Measurements from ENCODE around the gene CYFIP1. TPM values are rescaled to one million over a fixed set of nuclear protein-coding genes. Genes with fewer than 3 reads are reported as not detected.

Gene CYFIP1
- total and polyA plus RNA-seq, 9 of the 15 experiments (the other 6 are each of a cell fraction or from before 2014, with no cell fraction given): 3.8 to 59.8 (median 28.3) TPM

DNA sequence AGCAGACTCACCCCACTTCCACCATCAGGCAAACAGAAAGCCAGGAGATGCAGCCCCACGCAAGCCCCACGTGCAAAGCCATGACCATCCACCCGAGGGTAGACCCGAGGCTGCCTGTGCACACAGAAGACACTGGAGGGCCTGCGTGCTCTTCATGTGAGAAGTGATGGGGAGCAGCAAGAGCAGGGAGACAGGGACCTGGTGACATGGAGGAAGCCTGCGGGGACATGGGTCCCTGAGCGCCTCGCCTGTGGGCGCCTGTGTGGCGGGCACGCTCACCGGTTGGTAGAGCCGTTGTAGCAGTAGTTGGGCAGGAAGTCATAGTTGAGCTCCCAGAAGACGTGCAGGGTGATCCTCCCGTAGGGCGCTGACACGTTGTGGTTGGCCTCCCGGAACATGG, 76.7 kb downstream of the CYFIP1 start (continued):
- TF ChIP-seq, protein P1, sequence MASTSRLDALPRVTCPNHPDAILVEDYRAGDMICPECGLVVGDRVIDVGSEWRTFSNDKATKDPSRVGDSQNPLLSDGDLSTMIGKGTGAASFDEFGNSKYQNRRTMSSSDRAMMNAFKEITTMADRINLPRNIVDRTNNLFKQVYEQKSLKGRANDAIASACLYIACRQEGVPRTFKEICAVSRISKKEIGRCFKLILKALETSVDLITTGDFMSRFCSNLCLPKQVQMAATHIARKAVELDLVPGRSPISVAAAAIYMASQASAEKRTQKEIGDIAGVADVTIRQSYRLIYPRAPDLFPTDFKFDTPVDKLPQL (IDR thresholded peaks at IDR 0.05; ENCODE audit: extremely low read depth, insufficient read length): no peak

DNA sequence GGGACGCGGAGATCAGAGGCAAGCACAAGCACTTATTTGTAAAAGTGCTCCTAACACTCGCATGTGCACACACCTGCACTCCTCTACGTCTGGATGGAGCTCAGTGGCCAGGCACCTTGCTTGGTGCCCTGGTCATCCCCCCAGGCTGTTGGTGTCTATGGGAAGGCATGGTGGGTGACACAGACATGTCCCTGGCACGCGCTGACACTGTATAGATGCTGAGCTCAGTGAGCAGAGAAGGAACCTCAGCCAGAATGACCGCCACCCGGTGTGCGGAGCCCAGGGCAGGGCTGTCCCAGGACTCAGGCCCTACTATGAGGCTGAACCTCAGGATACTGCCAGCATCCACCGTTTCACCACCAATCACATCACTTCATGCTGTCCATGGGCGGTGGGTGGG, 77.2 kb downstream of the CYFIP1 start:
- CTCF ChIA-PET (ENCODE audit: low intra/inter-chr PET ratio): no interaction called here
- Histone ChIP-seq H4K20me1 (replicated peaks; ENCODE audit: control insufficient read depth, insufficient read depth, low read length) (no peaks in the 10 kb centered on the region), H3K36me3 (ENCODE audit: control insufficient read depth, insufficient read depth, low read length) (peaks cover 32% of the 10 kb centered on the region; the same call in 1 of the 3 replicates), H3K9me1 (ENCODE audit: control insufficient read depth, insufficient read depth, low read length) (no peaks in the 10 kb centered on the region), H3K4me3 (no peak overlapping the region), H3K27ac (ENCODE audit: extremely low read depth, low read depth, low read length) (no peak overlapping the region), H3K4me2 (ENCODE audit: insufficient read depth, low read length) (no peak overlapping the region), H3K4me1 (replicated peaks in 1 of 2; ENCODE audit: control insufficient read depth in 2 of 2, insufficient read depth in 2 of 2, low read length in 2 of 2) (peaks cover 0 to 3% of the 10 kb centered on the region in 2 experiments; a peak in 1 of 5 replicates), H3K9me3 (replicated peaks; ENCODE audit: control insufficient read depth, insufficient read depth, low read depth, low read length) (no peaks in the 10 kb centered on the region), H2AFZ (ENCODE audit: low read depth, low read length) (no peak overlapping the region), H3K79me2 (ENCODE audit: control insufficient read depth, insufficient read depth, low read length) (no peaks in the 10 kb centered on the region), H3K27me3 (ENCODE audit: control insufficient read depth in 2 of 2, insufficient read depth in 2 of 2, low read length in 2 of 2) (no peaks in the 10 kb centered on the region), H3K9ac (ENCODE audit: insufficient read depth in 1 of 2, low read depth in 2 of 2, low read length in 2 of 2) (no peak overlapping the region)
- in situ Hi-C loops (cut with MboI): no loop called here
- POLR2A ChIA-PET: interaction anchor here (0.6 to 1.2 kb wide), 2 partner anchors 10 to 15 kb away, joined by 3 read pairs; no protein-coding TSS in a partner anchor
- FAIRE-seq (no peak), ATAC-seq (no peak), DNase-seq (ENCODE audit: extremely low read depth in 1 of 4, low spot score in 3 of 4) (no peak)
- 77% methylated on average over 11 of the region's 11 CpGs for WGBS (ENCODE audit: insufficient coverage, low coverage, missing lambda C conversion rate)
- intact Hi-C loops (cut with micrococcal nuclease): no loop called here
- BruUV-seq (replicated peaks): no TSS peak
- TF ChIP-seq SIN3B (IDR thresholded peaks at IDR 0.05; ENCODE audit: low read depth) (no peak), PYGO2 (tag; IDR thresholded peaks at IDR 0.05) (no peak), POLR2G (IDR thresholded peaks at IDR 0.05; ENCODE audit: low read depth, low read length) (no peak), RAD21 (CRISPR knock-in tag; conservative IDR thresholded peaks at IDR 0.05 in 1 of 2, IDR thresholded peaks at IDR 0.05 in 1 of 2) (no peak), NFRKB (IDR thresholded peaks at IDR 0.05; ENCODE audit: low read depth) (no peak), ZNF124 (CRISPR knock-in tag; IDR thresholded peaks at IDR 0.05) (no peak), NR2C2 (CRISPR knock-in tag; IDR thresholded peaks at IDR 0.05) (no peak), NR2C2 (tag; IDR thresholded peaks at IDR 0.05) (no peak)
- TF ChIP-seq, protein P2, sequence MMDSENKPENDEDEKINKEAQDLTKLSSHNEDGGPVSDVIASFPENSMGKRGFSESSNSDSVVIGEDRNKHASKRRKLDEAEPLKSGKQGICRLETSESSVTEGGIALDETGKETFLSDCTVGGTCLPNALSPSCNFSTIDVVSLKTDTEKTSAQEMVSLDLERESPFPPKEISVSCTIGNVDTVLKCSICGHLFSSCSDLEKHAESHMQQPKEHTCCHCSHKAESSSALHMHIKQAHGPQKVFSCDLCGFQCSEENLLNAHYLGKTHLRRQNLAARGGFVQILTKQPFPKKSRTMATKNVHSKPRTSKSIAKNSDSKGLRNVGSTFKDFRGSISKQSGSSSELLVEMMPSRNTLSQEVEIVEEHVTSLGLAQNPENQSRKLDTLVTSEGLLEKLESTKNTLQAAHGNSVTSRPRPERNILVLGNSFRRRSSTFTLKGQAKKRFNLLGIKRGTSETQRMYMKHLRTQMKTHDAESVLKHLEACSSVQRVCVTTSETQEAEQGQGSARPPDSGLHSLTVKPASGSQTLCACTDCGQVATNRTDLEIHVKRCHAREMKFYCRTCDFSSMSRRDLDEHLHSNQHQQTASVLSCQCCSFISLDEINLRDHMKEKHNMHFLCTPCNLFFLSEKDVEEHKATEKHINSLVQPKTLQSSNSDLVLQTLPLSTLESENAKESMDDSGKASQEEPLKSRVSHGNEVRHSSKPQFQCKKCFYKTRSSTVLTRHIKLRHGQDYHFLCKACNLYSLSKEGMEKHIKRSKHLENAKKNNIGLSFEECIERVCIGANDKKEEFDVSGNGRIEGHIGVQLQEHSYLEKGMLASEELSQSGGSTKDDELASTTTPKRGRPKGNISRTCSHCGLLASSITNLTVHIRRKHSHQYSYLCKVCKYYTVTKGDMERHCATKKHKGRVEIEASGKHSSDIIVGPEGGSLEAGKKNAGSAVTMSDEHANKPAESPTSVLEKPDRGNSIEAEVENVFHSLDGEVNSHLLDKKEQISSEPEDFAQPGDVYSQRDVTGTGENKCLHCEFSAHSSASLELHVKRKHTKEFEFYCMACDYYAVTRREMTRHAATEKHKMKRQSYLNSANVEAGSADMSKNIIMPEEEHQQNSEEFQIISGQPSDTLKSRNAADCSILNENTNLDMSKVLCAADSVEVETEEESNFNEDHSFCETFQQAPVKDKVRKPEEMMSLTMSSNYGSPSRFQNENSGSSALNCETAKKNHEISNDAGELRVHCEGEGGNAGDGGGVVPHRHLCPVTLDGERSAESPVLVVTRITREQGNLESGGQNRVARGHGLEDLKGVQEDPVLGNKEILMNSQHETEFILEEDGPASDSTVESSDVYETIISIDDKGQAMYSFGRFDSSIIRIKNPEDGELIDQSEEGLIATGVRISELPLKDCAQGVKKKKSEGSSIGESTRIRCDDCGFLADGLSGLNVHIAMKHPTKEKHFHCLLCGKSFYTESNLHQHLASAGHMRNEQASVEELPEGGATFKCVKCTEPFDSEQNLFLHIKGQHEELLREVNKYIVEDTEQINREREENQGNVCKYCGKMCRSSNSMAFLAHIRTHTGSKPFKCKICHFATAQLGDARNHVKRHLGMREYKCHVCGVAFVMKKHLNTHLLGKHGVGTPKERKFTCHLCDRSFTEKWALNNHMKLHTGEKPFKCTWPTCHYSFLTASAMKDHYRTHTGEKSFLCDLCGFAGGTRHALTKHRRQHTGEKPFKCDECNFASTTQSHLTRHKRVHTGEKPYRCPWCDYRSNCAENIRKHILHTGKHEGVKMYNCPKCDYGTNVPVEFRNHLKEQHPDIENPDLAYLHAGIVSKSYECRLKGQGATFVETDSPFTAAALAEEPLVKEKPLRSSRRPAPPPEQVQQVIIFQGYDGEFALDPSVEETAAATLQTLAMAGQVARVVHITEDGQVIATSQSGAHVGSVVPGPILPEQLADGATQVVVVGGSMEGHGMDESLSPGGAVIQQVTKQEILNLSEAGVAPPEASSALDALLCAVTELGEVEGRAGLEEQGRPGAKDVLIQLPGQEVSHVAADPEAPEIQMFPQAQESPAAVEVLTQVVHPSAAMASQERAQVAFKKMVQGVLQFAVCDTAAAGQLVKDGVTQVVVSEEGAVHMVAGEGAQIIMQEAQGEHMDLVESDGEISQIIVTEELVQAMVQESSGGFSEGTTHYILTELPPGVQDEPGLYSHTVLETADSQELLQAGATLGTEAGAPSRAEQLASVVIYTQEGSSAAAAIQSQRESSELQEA (IDR thresholded peaks at IDR 0.05; ENCODE audit: low read depth): no peak
- TF ChIP-seq, protein P3, sequence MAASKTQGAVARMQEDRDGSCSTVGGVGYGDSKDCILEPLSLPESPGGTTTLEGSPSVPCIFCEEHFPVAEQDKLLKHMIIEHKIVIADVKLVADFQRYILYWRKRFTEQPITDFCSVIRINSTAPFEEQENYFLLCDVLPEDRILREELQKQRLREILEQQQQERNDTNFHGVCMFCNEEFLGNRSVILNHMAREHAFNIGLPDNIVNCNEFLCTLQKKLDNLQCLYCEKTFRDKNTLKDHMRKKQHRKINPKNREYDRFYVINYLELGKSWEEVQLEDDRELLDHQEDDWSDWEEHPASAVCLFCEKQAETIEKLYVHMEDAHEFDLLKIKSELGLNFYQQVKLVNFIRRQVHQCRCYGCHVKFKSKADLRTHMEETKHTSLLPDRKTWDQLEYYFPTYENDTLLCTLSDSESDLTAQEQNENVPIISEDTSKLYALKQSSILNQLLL (CRISPR knock-in tag; IDR thresholded peaks at IDR 0.05; ENCODE audit: borderline replicate concordance): no peak

Data from K562 (cell line).